Stomach (tissue), 9 donors: ENCODE measurements around the gene TEFM. TPM values are rescaled to one million over a fixed set of nuclear protein-coding genes. Genes with fewer than 3 reads are reported as not detected.
"Not testable (repeated sequence)": the region's sequence is repeated elsewhere in the genome, so short reads cannot be mapped to it uniquely, and the experiment has no call there.

ENCODE experiments used
- DNase-seq, 2 donors: peaks; one replicate each; pipeline versions ENCODE4 v3.0.0 to v3.0.0-alpha.2; 2013 to 2019
- H3K27ac ChIP-seq, 5 donors: fragments of 200-600 bp in 4 of 5; sonication (generic) in 4 of 5; one replicate each; pipeline ENCODE4 v1.5.1; 2013 to 2019; ENCODE audit warnings: mild to moderate bottlenecking in 1 of 5, moderate library complexity in 1 of 5
- H3K27me3 ChIP-seq, 3 donors: fragments of 200-600 bp; sonication (generic); one replicate each; pipeline ENCODE4 v1.5.1; 2017 to 2019; ENCODE audit warnings: mixed run types in 1 of 3
- H3K36me3 ChIP-seq, 4 donors: fragments of 200-600 bp; sonication (generic); 1 replicate in 3 of 4; 2 replicates in 1 of 4; pipeline ENCODE4 v1.5.1; 2016 to 2019
- H3K4me1 ChIP-seq, 4 donors: fragments of 200-600 bp; sonication (generic); one replicate each; pipeline ENCODE4 v1.5.1; 2016 to 2019
- H3K4me3 ChIP-seq, 4 donors: fragments of 200-600 bp; sonication (generic) in 3 of 4; one replicate each; pipeline ENCODE4 v1.5.1; 2016 to 2019; ENCODE audit warnings: mild to moderate bottlenecking in 1 of 4
- H3K9me3 ChIP-seq, 4 donors: fragments of 200-600 bp; sonication (generic); one replicate each; pipeline ENCODE4 v1.5.1; 2016 to 2019
- EP300 ChIP-seq: sonication (generic); formaldehyde crosslinking; IDR thresholded peaks from one replicate; pipeline ENCODE4 v1.6.1; 2017; ENCODE audit warnings: antibody characterized with exemption
- POLR2A ChIP-seq, 4 donors: fragments of 450-650 bp; IDR thresholded peaks; one replicate each; pipeline ENCODE4 v1.6.1; 2016; ENCODE audit warnings: antibody characterized with exemption in 4 of 4, control low read depth in 2 of 4, mild to moderate bottlenecking in 1 of 4, moderate library complexity in 1 of 4
- POLR2AphosphoS5 ChIP-seq, 3 donors: sonication (generic); formaldehyde crosslinking; IDR thresholded peaks; one replicate each; pipeline ENCODE4 v1.6.1; 2016; ENCODE audit warnings: antibody characterized with exemption in 3 of 3
- WGBS, 5 donors: extraction: QIAGEN DNeasy Blood & Tissue Kit in 3 of 5; methylation state at CpG; one replicate each; pipeline versions ENCODE4 v1.1.5 to v1.1.7; 2013 to 2018; 5-methylcytosine and 5-hydroxymethylcytosine counted together
- intact Hi-C: fragments of 100-400 bp; cut with DNase I; formaldehyde crosslinking; loops from one replicate; pipeline ENCODE4 v1.15.1; 2023; ENCODE audit warnings: low total_unique reads
- polyA plus RNA-seq, 3 donors: library from polyadenylated mRNA; stranded (reverse); fragments of 200-250 nt; gene quantifications; one replicate each; pipeline ENCODE4 v1.2.3, GENCODE V29; 2013
- total RNA-seq, 5 donors: library from RNA; depleted of rRNA; stranded (reverse); fragments of >200 nt; gene quantifications; one replicate each; pipeline versions ENCODE4 v1.1.0 to v1.2.3, GENCODE V29; 2014 to 2016
- TF ChIP-seq, protein P1 (sequence below), 7 experiments: fragments of 450-650 bp in 4 of 7; fragments of 200-600 bp in 3 of 7; sonication (generic) in 3 of 7; IDR thresholded peaks; one replicate each; pipeline ENCODE4 v1.5.1; 2016 to 2019; ENCODE audit warnings: antibody characterized with exemption in 7 of 7, control low read depth in 2 of 7, mild to moderate bottlenecking in 1 of 7
- donor health status: healthy with polysubstance abuse.
- donor health status: Bipolar disorder and iron deficiency.
- donor health status: healthy.

TEFM gene
- total and polyA plus RNA-seq, 8 donors = 5.9 to 40.3 (median 12.4) TPM

DNA sequence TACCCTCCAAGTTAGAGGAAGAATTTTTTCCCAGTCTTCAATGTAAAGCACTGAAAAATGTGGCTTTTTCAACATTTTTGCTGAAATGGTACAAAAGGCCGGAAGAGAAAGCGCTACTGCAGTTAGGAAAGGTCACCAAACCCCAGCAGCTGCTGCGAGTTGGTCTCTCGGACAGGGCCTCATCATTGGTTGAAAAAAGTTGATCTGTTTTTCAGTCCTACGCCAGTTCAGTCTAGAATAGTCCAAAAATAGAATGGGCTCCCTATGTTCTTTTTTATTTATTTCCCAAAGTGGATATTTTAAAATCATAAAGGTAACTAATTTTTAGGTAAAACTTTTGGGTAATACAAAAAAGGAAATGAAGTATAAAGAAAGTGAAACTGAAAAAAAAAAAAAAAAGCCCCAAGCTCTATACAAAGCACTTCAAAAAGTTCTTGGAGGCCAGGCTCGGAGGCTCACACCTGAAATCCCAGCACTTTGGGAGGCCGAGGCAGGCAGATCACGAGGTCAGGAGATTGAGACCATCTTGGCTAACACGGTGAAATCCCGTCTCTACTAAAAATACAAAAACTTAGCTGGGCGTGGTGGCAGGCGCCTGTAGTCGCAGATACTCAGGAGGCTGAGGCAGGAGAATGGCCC, 33.1 kb upstream of the TEFM start:
- 76 to 90% (median 80%) methylated on average over 13 of the region's 13 CpGs for WGBS, 5 donors
- Histone ChIP-seq H3K36me3 (no peaks in the 10 kb centered on the region), H3K4me1 (no peaks in the 10 kb centered on the region), H3K9me3 (no peaks in the 10 kb centered on the region), H3K27ac (peak overlapping the region in 1 of 5 donors; percentile 55), H3K27me3 (no peaks in the 10 kb centered on the region), H3K4me3 (no peak overlapping the region)
- TF ChIP-seq, protein P1, sequence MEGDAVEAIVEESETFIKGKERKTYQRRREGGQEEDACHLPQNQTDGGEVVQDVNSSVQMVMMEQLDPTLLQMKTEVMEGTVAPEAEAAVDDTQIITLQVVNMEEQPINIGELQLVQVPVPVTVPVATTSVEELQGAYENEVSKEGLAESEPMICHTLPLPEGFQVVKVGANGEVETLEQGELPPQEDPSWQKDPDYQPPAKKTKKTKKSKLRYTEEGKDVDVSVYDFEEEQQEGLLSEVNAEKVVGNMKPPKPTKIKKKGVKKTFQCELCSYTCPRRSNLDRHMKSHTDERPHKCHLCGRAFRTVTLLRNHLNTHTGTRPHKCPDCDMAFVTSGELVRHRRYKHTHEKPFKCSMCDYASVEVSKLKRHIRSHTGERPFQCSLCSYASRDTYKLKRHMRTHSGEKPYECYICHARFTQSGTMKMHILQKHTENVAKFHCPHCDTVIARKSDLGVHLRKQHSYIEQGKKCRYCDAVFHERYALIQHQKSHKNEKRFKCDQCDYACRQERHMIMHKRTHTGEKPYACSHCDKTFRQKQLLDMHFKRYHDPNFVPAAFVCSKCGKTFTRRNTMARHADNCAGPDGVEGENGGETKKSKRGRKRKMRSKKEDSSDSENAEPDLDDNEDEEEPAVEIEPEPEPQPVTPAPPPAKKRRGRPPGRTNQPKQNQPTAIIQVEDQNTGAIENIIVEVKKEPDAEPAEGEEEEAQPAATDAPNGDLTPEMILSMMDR (IDR thresholded peaks at IDR 0.05) = no peak
- TF ChIP-seq POLR2AphosphoS5 (IDR thresholded peaks at IDR 0.05) (no peak), EP300 (no peak), POLR2A (IDR thresholded peaks at IDR 0.05) (no peak)
- peak in 1 of 2 donors; percentile 40 for DNase-seq
- intact Hi-C loops = no loop called here

- DNase-seq = no peak
- H3K4me1 ChIP-seq = no peaks in the 10 kb centered on the region
- H3K27me3 ChIP-seq = no peaks in the 10 kb centered on the region
- no peaks in the 10 kb centered on the region for H3K36me3 ChIP-seq
- intact Hi-C loops = no loop called here
- H3K27ac ChIP-seq = peak overlapping the region in 3 of 5 donors; percentile 12 to 39 (median 21)
- no peak overlapping the region for H3K4me3 ChIP-seq
- WGBS, 5 donors = 27 to 63% (median 36%) methylated on average over 5 of the region's 5 CpGs
- no peaks in the 10 kb centered on the region for H3K9me3 ChIP-seq
- TF ChIP-seq POLR2AphosphoS5 (IDR thresholded peaks at IDR 0.05) (no peak), EP300 (no peak), POLR2A (IDR thresholded peaks at IDR 0.05) (no peak)
- TF ChIP-seq, protein P1 (IDR thresholded peaks at IDR 0.05) = no peak
Measured at GRCh38 chr17:30933966-30934365, 27.9 kb upstream of the TEFM start.

GRCh38 chr17:30931582-30931981, 25.5 kb upstream of the TEFM start:
- H3K4me1 ChIP-seq, H3K27ac ChIP-seq, intact Hi-C loops, H3K4me3 ChIP-seq, H3K36me3 ChIP-seq, DNase-seq, H3K27me3 ChIP-seq, H3K9me3 ChIP-seq: not testable (repeated sequence)
- WGBS, 5 donors = 87 to 94% (median 93%) methylated on average over 8 of the region's 8 CpGs

DNA sequence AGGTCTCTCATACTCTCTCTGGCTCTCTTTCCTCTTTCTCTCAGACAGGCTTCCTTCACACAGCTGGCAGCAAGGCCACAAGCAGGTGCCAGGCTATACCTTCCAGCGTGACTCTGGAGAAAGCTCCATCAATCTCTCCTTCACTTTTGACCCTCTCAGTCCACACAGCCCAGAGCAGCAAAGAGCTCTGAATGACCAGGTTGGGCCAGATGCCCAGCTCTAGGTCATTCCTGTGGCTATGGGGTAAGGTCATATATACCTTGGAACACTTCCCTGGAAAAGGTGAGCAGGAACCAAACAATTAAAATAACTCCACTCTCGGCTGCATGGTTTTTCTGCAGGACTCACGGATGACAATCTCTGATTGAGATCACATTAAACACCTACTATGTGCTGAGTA, 24.5 kb upstream of the TEFM start:
- Histone ChIP-seq H3K27me3 (no peaks in the 10 kb centered on the region), H3K4me3 (no peak overlapping the region), H3K27ac (peak overlapping the region in 2 of 5 donors; percentile 18 to 39), H3K4me1 (no peaks in the 10 kb centered on the region), H3K9me3 (no peaks in the 10 kb centered on the region), H3K36me3 (no peaks in the 10 kb centered on the region)
- TF ChIP-seq POLR2AphosphoS5 (IDR thresholded peaks at IDR 0.05) (peak in 1 of 3 donors; percentile 31), POLR2A (IDR thresholded peaks at IDR 0.05) (no peak)
- peak in 1 of 2 donors; percentile 87 for DNase-seq
- intact Hi-C loops = no loop called here
- 31 to 54% (median 41%) methylated on average over 3 of the region's 3 CpGs for WGBS, 5 donors

GRCh38 chr17:30929861-30930260, 23.8 kb upstream of the TEFM start:
- H3K4me1 ChIP-seq, intact Hi-C loops, H3K27me3 ChIP-seq, H3K4me3 ChIP-seq, DNase-seq, H3K36me3 ChIP-seq, H3K9me3 ChIP-seq: not testable (repeated sequence)
- WGBS, 5 donors = 87 to 94% (median 91%) methylated on average over 3 of the region's 3 CpGs
- H3K27ac ChIP-seq = peak overlapping the region in 1 of 5 donors; percentile 39

DNA sequence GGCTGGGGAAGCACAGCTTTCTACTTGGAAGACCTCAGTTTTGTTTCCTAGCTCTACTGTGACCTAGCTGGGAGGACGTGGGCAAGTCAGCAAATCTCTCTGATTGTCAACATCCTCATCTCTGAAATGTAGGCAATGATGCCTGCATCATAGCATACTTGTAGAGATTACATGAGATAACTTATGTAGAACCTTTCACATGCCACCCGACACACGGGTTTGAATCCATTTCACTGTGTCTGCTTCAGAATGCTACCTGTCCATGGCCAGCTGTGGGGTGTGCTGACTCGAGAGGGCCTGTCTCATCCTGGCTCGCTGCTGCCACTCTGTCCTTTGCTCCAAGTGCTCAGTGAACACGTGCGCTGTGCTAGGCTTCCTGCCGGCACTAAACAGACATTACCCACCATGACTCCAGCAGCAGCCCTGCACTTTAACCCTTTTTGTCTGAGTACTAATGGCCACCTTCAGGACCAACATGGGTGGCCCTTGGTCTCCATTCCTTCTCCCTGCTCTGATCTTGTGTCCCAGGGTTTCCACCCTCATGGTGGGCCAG, 23.1 kb upstream of the TEFM start:
- H3K36me3 ChIP-seq = no peaks in the 10 kb centered on the region
- DNase-seq = no peak
- intact Hi-C loops = no loop called here
- H3K27me3 ChIP-seq = peaks cover 0 to 5% (median 0%) of the 10 kb centered on the region in 3 donors
- no peak overlapping the region for H3K27ac ChIP-seq
- no peaks in the 10 kb centered on the region for H3K9me3 ChIP-seq
- H3K4me3 ChIP-seq = no peak overlapping the region
- WGBS, 5 donors = 56 to 76% (median 73%) methylated on average over 8 of the region's 8 CpGs
- no peak for TF ChIP-seq EP300
- TF ChIP-seq POLR2AphosphoS5 (IDR thresholded peaks at IDR 0.05) = no peak
- TF ChIP-seq, protein P1 (IDR thresholded peaks at IDR 0.05) = no peak
- TF ChIP-seq POLR2A (IDR thresholded peaks at IDR 0.05) = no peak
- H3K4me1 ChIP-seq = no peaks in the 10 kb centered on the region
